GM12878 (cell line): ENCODE data around the gene CYP26C1. TPM values are rescaled to one million over a fixed set of nuclear protein-coding genes. Genes with fewer than 3 reads are reported as not detected.

Source experiments
- ATAC-seq: fragments of 200-7000 bp; cut with Tn5 transposase; 3 replicates; pipeline ENCODE4 v1.9.1; 2020; ENCODE audit warnings: mild to moderate bottlenecking, moderate library complexity
- BruUV-seq: library from RNA; stranded (reverse); fragments of 400-500 nt; replicated peaks from 2 replicates; lab custom pipeline; 2021; lab: Mats Ljungman, UMichigan
- CTCF ChIA-PET: fragments of 300-600 bp; sonication (Branson Sonifier 250); formaldehyde crosslinking; extraction: SDS; loops from one replicate; lab custom pipeline; 2021; ENCODE audit warnings: inconsistent platforms; lab: Yijun Ruan, JAX
- POLR2A ChIA-PET: fragments of 350-600 bp; formaldehyde crosslinking; extraction: SDS; loops from one replicate; lab custom pipeline; 2021; ENCODE audit warnings: inconsistent platforms; lab: Charles Lee
- RAD21 ChIA-PET: fragments of 300-600 bp; sonication (Branson Sonifier 250); formaldehyde crosslinking; loops from one replicate; lab custom pipeline; 2023; ENCODE audit warnings: antibody characterized with exemption; ENCODE audit not compliant: unreplicated experiment; lab: Charles Lee
- SMC1A ChIA-PET: fragments of 300-600 bp; sonication (Branson Sonifier 250); formaldehyde crosslinking; loops from one replicate; lab custom pipeline; 2023; ENCODE audit not compliant: unreplicated experiment, uncharacterized antibody; lab: Charles Lee
- DNase-seq: peaks from one replicate; pipeline ENCODE4 v3.0.0-alpha.2; 2011; ENCODE audit warnings: low read depth, low spot score
- FAIRE-seq: peaks from 3 replicates; lab custom pipeline; 2011; peaks lifted over from hg19 to GRCh38; lab: Jason Lieb, UNC
- H2AFZ ChIP-seq: 2 replicates; pipeline ENCODE4 v1.6.0; 2011; ENCODE audit warnings: low read depth, low read length, control low read depth; ENCODE audit not compliant: control insufficient read depth
- H3K27ac ChIP-seq: 2 replicates; pipeline ENCODE4 v1.5.1; 2011; ENCODE audit warnings: control low read depth; ENCODE audit not compliant: control insufficient read depth, insufficient read depth
- H3K27me3 ChIP-seq, 2 experiments: replicated peaks in 1 of 2; 2 replicates each; pipeline versions ENCODE4 v1.6.0 to v1.6.1; 2011; ENCODE audit warnings: low read length in 1 of 2; ENCODE audit not compliant: control insufficient read depth in 2 of 2, insufficient read depth in 2 of 2
- H3K36me3 ChIP-seq, 2 experiments: 2 replicates each; pipeline ENCODE4 v1.5.1; 2011; ENCODE audit warnings: low read length in 1 of 2; ENCODE audit not compliant: control insufficient read depth in 2 of 2, insufficient read depth in 2 of 2
- H3K4me1 ChIP-seq: 2 replicates; pipeline ENCODE4 v1.6.1; 2011; ENCODE audit warnings: mild to moderate bottlenecking, low read length, moderate library complexity, mixed read lengths; ENCODE audit not compliant: control insufficient read depth, insufficient read depth
- H3K4me2 ChIP-seq: 2 replicates; pipeline ENCODE4 v1.6.0; 2011; ENCODE audit warnings: control low read depth; ENCODE audit not compliant: control insufficient read depth, insufficient read depth
- H3K4me3 ChIP-seq: fragments of 200-600 bp; sonication (generic); 2 replicates; pipeline ENCODE4 v1.5.1; 2016
- H3K79me2 ChIP-seq: 2 replicates; pipeline ENCODE4 v1.6.0; 2011; ENCODE audit warnings: low read length; ENCODE audit not compliant: control insufficient read depth, insufficient read depth
- H3K9ac ChIP-seq: 2 replicates; pipeline ENCODE4 v1.8.0; 2011; ENCODE audit warnings: low read length, control low read depth, mixed read lengths; ENCODE audit not compliant: control insufficient read depth, insufficient read depth
- H3K9me3 ChIP-seq: replicated peaks from 3 replicates; pipeline ENCODE4 v1.5.1; 2011; ENCODE audit warnings: mild to moderate bottlenecking, low read length; ENCODE audit not compliant: control insufficient read depth, insufficient read depth
- H4K20me1 ChIP-seq: 2 replicates; pipeline ENCODE4 v1.6.0; 2011; ENCODE audit not compliant: control insufficient read depth, insufficient read depth
- BACH1 ChIP-seq: fragments of 450-650 bp; IDR thresholded peaks from 2 replicates; pipeline ENCODE4 v1.6.1; 2017; ENCODE audit warnings: mild to moderate bottlenecking, borderline replicate concordance
- BRCA1 ChIP-seq: IDR thresholded peaks from 2 replicates; pipeline ENCODE4 v1.6.1; 2011; ENCODE audit warnings: low read depth, low read length, improper control_type of control experiment
- CUX1 ChIP-seq: IDR thresholded peaks from 2 replicates; pipeline ENCODE4 v1.6.1; 2012; ENCODE audit warnings: improper control_type of control experiment, low read depth, low read length; ENCODE audit not compliant: insufficient replicate concordance
- FOXM1 ChIP-seq: IDR thresholded peaks from 2 replicates; pipeline ENCODE4 v1.6.1; 2012; ENCODE audit warnings: low read depth, mild to moderate bottlenecking, inconsistent platforms, low read length, moderate library complexity
- GATAD2B ChIP-seq: fragments of 450-650 bp; conservative IDR thresholded peaks from 2 replicates; pipeline ENCODE4 v1.6.1; 2017; ENCODE audit warnings: low read depth, mild to moderate bottlenecking, moderate library complexity
- HSF1 ChIP-seq: fragments of 150-350 bp; IDR thresholded peaks from 2 replicates; pipeline ENCODE4 v1.6.1; 2014; ENCODE audit warnings: mild to moderate bottlenecking, low read depth, low read length
- JUNB ChIP-seq: IDR thresholded peaks from 2 replicates; pipeline ENCODE4 v1.6.1; 2016; ENCODE audit warnings: antibody characterized with exemption, mild to moderate bottlenecking
- NFYA ChIP-seq: IDR thresholded peaks from 2 replicates; pipeline ENCODE4 v1.6.1; 2011; ENCODE audit warnings: low read depth, mild to moderate bottlenecking, low read length, improper control_type of control experiment, borderline replicate concordance
- NRF1 ChIP-seq: conservative IDR thresholded peaks from 2 replicates; pipeline ENCODE4 v1.6.1; 2011; ENCODE audit warnings: mild to moderate bottlenecking, low read depth, low read length, improper control_type of control experiment
- SUPT20H ChIP-seq: IDR thresholded peaks from 2 replicates; pipeline ENCODE4 v1.6.1; 2011; ENCODE audit warnings: low read depth, mild to moderate bottlenecking, low read length, moderate library complexity, borderline replicate concordance; ENCODE audit not compliant: control insufficient read depth
- TCF12 ChIP-seq: IDR thresholded peaks from 2 replicates; pipeline ENCODE4 v1.6.1; 2011; ENCODE audit warnings: low read depth, mild to moderate bottlenecking, low read length
- TCF7 ChIP-seq: IDR thresholded peaks from 2 replicates; pipeline ENCODE4 v1.6.1; 2014; ENCODE audit warnings: antibody characterized with exemption, borderline replicate concordance
- WRNIP1 ChIP-seq: IDR thresholded peaks from 2 replicates; pipeline ENCODE4 v1.6.1; 2011; ENCODE audit warnings: low read depth, low read length, improper control_type of control experiment, borderline replicate concordance
- YY1 ChIP-seq: IDR thresholded peaks from 2 replicates; pipeline ENCODE4 v1.6.1; 2011; ENCODE audit warnings: low read depth, mild to moderate bottlenecking, low read length
- ZSCAN29 ChIP-seq: fragments of 450-650 bp; IDR thresholded peaks from 2 replicates; pipeline ENCODE4 v1.6.1; 2017; ENCODE audit warnings: mild to moderate bottlenecking, moderate library complexity
- whole genome bisulfite sequencing: methylation state at CpG from one replicate; pipeline ENCODE4 v1.1.6; 2016; ENCODE audit warnings: low lambda C conversion rate; ENCODE audit not compliant: insufficient replicate concordance, insufficient coverage; ENCODE audit errors: missing lambda C conversion rate; 5-methylcytosine and 5-hydroxymethylcytosine counted together
- in situ Hi-C: fragments of 300-500 bp; cut with MboI; formaldehyde crosslinking; loops from 9 replicates; pipeline ENCODE4 v1.14.3; 2018; ENCODE audit warnings: mixed read lengths
- intact Hi-C: fragments of 100-400 bp; cut with micrococcal nuclease; formaldehyde crosslinking; loops from one replicate; pipeline ENCODE4 v1.14.2; 2022; ENCODE audit not compliant: unreplicated experiment
- polyA plus RNA-seq, 11 experiments: library from polyadenylated mRNA; depleted of rRNA in 4 of 11; unstranded in 6 of 11; stranded (reverse) in 5 of 11; fragments of >200 nt; fragmentation: Nextera tagmentation in 4 of 11; fragmentation: Illumina TruSeq in 1 of 11; extraction: Ambion mirVana in 4 of 11; extraction: Trizol in 1 of 11; gene quantifications; 1 replicate in 1 of 11; 2 replicates in 10 of 11; pipeline versions ENCODE4 v1.2.1 to v1.2.3, GENCODE V29; 2011 to 2016; ENCODE audit warnings: inconsistent platforms in 2 of 11, missing spikeins in 2 of 11, low read depth in 1 of 11
- total RNA-seq, 4 experiments: library from RNA; depleted of rRNA in 3 of 4; stranded (reverse); fragments of >200 nt in 3 of 4; fragmentation: Illumina TruSeq in 1 of 4; extraction: Trizol in 1 of 4; gene quantifications; 2 replicates each; pipeline versions ENCODE4 v1.2.1 to v1.2.3, GENCODE V29; 2013 to 2021

Gene CYP26C1
- total and polyA plus RNA-seq, 10 of the 15 experiments (the other 5 are each of a cell fraction or from before 2014, with no cell fraction given): under 0.01 to 0.08 TPM; not detected in 8

GRCh38 chr10:93026072-93026471 lies 34.5 kb upstream of the CYP26C1 start:
- no peak for DNase-seq
- SMC1A ChIA-PET: no interaction called here
- in situ Hi-C loops: no loop called here

GRCh38 chr10:93027508-93027907 lies 33.1 kb upstream of the CYP26C1 start:
- intact Hi-C loops: no loop called here
- no peak for TF ChIP-seq YY1
- TF ChIP-seq JUNB: no peak
- no peak for TF ChIP-seq CUX1
- no peak for TF ChIP-seq GATAD2B
- no peak for TF ChIP-seq HSF1
- TF ChIP-seq WRNIP1: no peak
- no peak for TF ChIP-seq BACH1
- TF ChIP-seq FOXM1: no peak
- no peak for TF ChIP-seq ZSCAN29

More at GRCh38 chr10:93026072-93026471, 34.5 kb upstream of the CYP26C1 start:
- H3K9me3 ChIP-seq: no peaks in the 10 kb centered on the region
- no peak for FAIRE-seq
- no peak overlapping the region for H3K4me2 ChIP-seq
- H3K9ac ChIP-seq: no peak overlapping the region
- no peaks in the 10 kb centered on the region for H3K4me1 ChIP-seq
- no peaks in the 10 kb centered on the region for H3K79me2 ChIP-seq
- intact Hi-C loops: no loop called here
- H3K36me3 ChIP-seq: no peaks in the 10 kb centered on the region
- ATAC-seq: no peak
- no peak overlapping the region for H3K27ac ChIP-seq
- POLR2A ChIA-PET: no interaction called here
- CTCF ChIA-PET: interaction anchor here (0.9 to 1.9 kb wide), 2 partner anchors 20 to 61 kb away, joined by 3 to 6 read pairs; no protein-coding TSS in a partner anchor
- RAD21 ChIA-PET: no interaction called here
- no peaks in the 10 kb centered on the region for H3K27me3 ChIP-seq
- 51% methylated on average over 2 of the region's 2 CpGs for WGBS
- H2AFZ ChIP-seq: no peak overlapping the region
- H4K20me1 ChIP-seq: no peaks in the 10 kb centered on the region
- TF ChIP-seq BRCA1 (no peak), NRF1 (no peak), TCF7 (no peak), NFYA (no peak), SUPT20H (no peak), JUNB (no peak), TCF12 (no peak)
- TF ChIP-seq, all 136 proteins: peak for 0
- BruUV-seq: no TSS peak
- H3K4me3 ChIP-seq: no peak overlapping the region

More at GRCh38 chr10:93027508-93027907, 33.1 kb upstream of the CYP26C1 start:
- H3K27me3 ChIP-seq: no peaks in the 10 kb centered on the region
- no peaks in the 10 kb centered on the region for H3K4me1 ChIP-seq
- H4K20me1 ChIP-seq: no peaks in the 10 kb centered on the region
- ChIA-PET SMC1A (no interaction called here), RAD21 (no interaction called here), CTCF (no interaction called here), POLR2A (no interaction called here)
- in situ Hi-C loops: no loop called here
- H3K9me3 ChIP-seq: no peaks in the 10 kb centered on the region
- no peaks in the 10 kb centered on the region for H3K36me3 ChIP-seq
- H3K4me3 ChIP-seq: no peak overlapping the region
- DNase-seq (no peak), FAIRE-seq (no peak), ATAC-seq (no peak)
- no peak overlapping the region for H3K27ac ChIP-seq
- no peak overlapping the region for H3K4me2 ChIP-seq
- no peak overlapping the region for H3K9ac ChIP-seq
- no TSS peak for BruUV-seq
- no peak overlapping the region for H2AFZ ChIP-seq
- no peaks in the 10 kb centered on the region for H3K79me2 ChIP-seq
